A673 (cell line): Measurements from ENCODE around the gene APBA1. TPM values are rescaled to one million over a fixed set of nuclear protein-coding genes. Genes with fewer than 3 reads are reported as not detected.

Experiments
- BruUV-seq: library from RNA; stranded (reverse); fragments of 400-500 nt; replicated peaks from 2 replicates; lab custom pipeline; 2021; lab: Mats Ljungman, UMichigan
- CTCF ChIA-PET: fragments of 300-600 bp; sonication (Branson Sonifier 250); formaldehyde crosslinking; loops from one replicate; lab custom pipeline; 2022; ENCODE audit warnings: antibody characterized with exemption; lab: Charles Lee
- POLR2A ChIA-PET: fragments of 300-600 bp; sonication (Branson Sonifier 250); formaldehyde crosslinking; loops from one replicate; lab custom pipeline; 2022; ENCODE audit warnings: antibody characterized with exemption; ENCODE audit not compliant: low non-redundant PET; lab: Charles Lee
- DNase-seq: peaks from one replicate; pipeline ENCODE4 v3.0.0-alpha.2; 2015; ENCODE audit warnings: low spot score
- H3K27ac ChIP-seq: fragments of 200-600 bp; sonication (generic); 2 replicates; pipeline ENCODE4 v1.5.1; 2016; ENCODE audit warnings: mixed run types, low read depth, mild to moderate bottlenecking, mixed read lengths, antibody characterized with exemption, low read length; ENCODE audit not compliant: poor library complexity, severe bottlenecking
- H3K27me3 ChIP-seq: fragments of 200-600 bp; sonication (generic); replicated peaks from 2 replicates; pipeline ENCODE4 v1.6.1; 2017; ENCODE audit warnings: mixed run types, low read depth, mild to moderate bottlenecking, mixed read lengths, antibody characterized with exemption, low read length; ENCODE audit not compliant: insufficient read depth, poor library complexity
- H3K36me3 ChIP-seq: fragments of 200-600 bp; sonication (generic); 2 replicates; pipeline ENCODE4 v1.6.1; 2016; ENCODE audit warnings: mixed run types, mild to moderate bottlenecking, mixed read lengths, antibody characterized with exemption, low read length; ENCODE audit not compliant: insufficient read depth, poor library complexity, severe bottlenecking
- H3K4me1 ChIP-seq: fragments of 200-600 bp; sonication (generic); 2 replicates; pipeline ENCODE4 v1.6.1; 2017; ENCODE audit warnings: mixed run types, mild to moderate bottlenecking, mixed read lengths, antibody characterized with exemption, low read length; ENCODE audit not compliant: insufficient read depth, poor library complexity, severe bottlenecking
- H3K4me3 ChIP-seq: fragments of 200-600 bp; sonication (generic); 2 replicates; pipeline ENCODE4 v1.5.1; 2016; ENCODE audit warnings: low read depth, mixed run types, mild to moderate bottlenecking, mixed read lengths, low read length; ENCODE audit not compliant: poor library complexity, severe bottlenecking
- H3K9me3 ChIP-seq: fragments of 200-600 bp; sonication (generic); 2 replicates; pipeline ENCODE4 v1.6.1; 2016; ENCODE audit warnings: mixed run types, low read depth, mild to moderate bottlenecking, mixed read lengths, antibody characterized with exemption, low read length; ENCODE audit not compliant: poor library complexity, severe bottlenecking
- CTCF ChIP-seq: fragments of 300-800, 200-600 bp; sonication (generic); conservative IDR thresholded peaks from 2 replicates; pipeline ENCODE4 v1.5.1; 2017; ENCODE audit warnings: low read depth, mild to moderate bottlenecking, antibody characterized with exemption, low read length, moderate library complexity, mixed read lengths
- EZH2 ChIP-seq: fragments of 200-600 bp; sonication (generic); IDR thresholded peaks from 2 replicates; pipeline ENCODE4 v1.6.1; 2017; ENCODE audit warnings: borderline replicate concordance, low read depth, mild to moderate bottlenecking, mixed read lengths, antibody characterized with exemption, low read length; ENCODE audit not compliant: poor library complexity, severe bottlenecking
- intact Hi-C: fragments of 100-400 bp; cut with micrococcal nuclease; formaldehyde crosslinking; loops from one replicate; pipeline ENCODE4 v1.10.0; 2022; ENCODE audit not compliant: unreplicated experiment
- total RNA-seq: library from RNA; stranded (reverse); gene quantifications from 2 replicates; pipeline ENCODE4 v1.2.3, GENCODE V29; 2021

The APBA1 gene
- total RNA-seq, 1 experiment from 2014 or later, result 0.13 TPM

GRCh38 chr9:69603656-69604055 is 68.5 kb downstream of the APBA1 start:
- no peak overlapping the region for H3K27ac ChIP-seq
- ChIA-PET CTCF (no interaction called here), POLR2A (interaction anchor here (0.5 kb wide), 1 partner anchor 959 kb away, joined by 3 read pairs; no protein-coding TSS in a partner anchor)
- H3K36me3 ChIP-seq, result no peaks in the 10 kb centered on the region
- H3K4me1 ChIP-seq, result no peaks in the 10 kb centered on the region
- H3K9me3 ChIP-seq, result no peaks in the 10 kb centered on the region
- no peak overlapping the region for H3K4me3 ChIP-seq
- H3K27me3 ChIP-seq, result peaks cover 5% of the 10 kb centered on the region
- no TSS peak for BruUV-seq
- TF ChIP-seq CTCF (no peak), EZH2 (no peak)
- intact Hi-C loops, result no loop called here
- no peak for DNase-seq

- ChIA-PET CTCF (no interaction called here), POLR2A (no interaction called here)
- no peak for TF ChIP-seq CTCF
- no peak for TF ChIP-seq EZH2
- H3K27ac ChIP-seq, result no peak overlapping the region
- peaks cover 5% of the 10 kb centered on the region for H3K27me3 ChIP-seq
- H3K9me3 ChIP-seq, result no peaks in the 10 kb centered on the region
- H3K36me3 ChIP-seq, result no peaks in the 10 kb centered on the region
- no peaks in the 10 kb centered on the region for H3K4me1 ChIP-seq
- no peak for DNase-seq
- no TSS peak for BruUV-seq
- H3K4me3 ChIP-seq, result no peak overlapping the region
- intact Hi-C loops, result no loop called here
Measured at GRCh38 chr9:69602773-69603172, 69.4 kb downstream of the APBA1 start.

GRCh38 chr9:69601698-69602097 is 70.5 kb downstream of the APBA1 start:
- BruUV-seq, result no TSS peak
- TF ChIP-seq CTCF, result no peak
- no peak for TF ChIP-seq EZH2
- DNase-seq, result no peak
- peaks cover 5% of the 10 kb centered on the region for H3K27me3 ChIP-seq
- H3K4me3 ChIP-seq, result no peak overlapping the region
- ChIA-PET POLR2A (no interaction called here), CTCF (no interaction called here)
- H3K27ac ChIP-seq, result no peak overlapping the region
- no peaks in the 10 kb centered on the region for H3K36me3 ChIP-seq
- H3K4me1 ChIP-seq, result no peaks in the 10 kb centered on the region
- H3K9me3 ChIP-seq, result no peaks in the 10 kb centered on the region
- intact Hi-C loops, result no loop called here
